SK-N-SH (cell line): ENCODE results near the gene TAS1R3. TPM values are rescaled to one million over a fixed set of nuclear protein-coding genes. Genes with fewer than 3 reads are reported as not detected.

Experiments used
- CTCF ChIA-PET: fragments of 300-600, 350-600 bp; formaldehyde crosslinking; extraction: SDS; loops from one replicate; lab custom pipeline; 2021; lab: Yijun Ruan, JAX
- POLR2A ChIA-PET: fragments of 350-600 bp; sonication (Branson Sonifier 250); formaldehyde crosslinking; extraction: SDS; loops from one replicate; lab custom pipeline; 2020; ENCODE audit warnings: antibody characterized with exemption, inconsistent platforms; lab: Yijun Ruan, JAX
- DNase-seq: peaks from one replicate; pipeline ENCODE4 v3.0.0; 2012
- H2AFZ ChIP-seq: fragments of 200-600 bp; sonication (generic); 2 replicates; pipeline ENCODE4 v1.8.1; 2016; ENCODE audit warnings: antibody characterized with exemption, mild to moderate bottlenecking, low read depth
- H3F3A ChIP-seq: fragments of 200-600 bp; sonication (generic); replicated peaks from 2 replicates; pipeline ENCODE3; 2016; ENCODE audit warnings: antibody characterized with exemption, mild to moderate bottlenecking; ENCODE audit not compliant: insufficient read depth
- H3K27ac ChIP-seq, 2 experiments: fragments of 200-500 bp in 1 of 2; fragments of 200-600 bp in 1 of 2; sonication (Bioruptor generic) in 1 of 2; sonication (generic), shearing (Covaris generic) in 1 of 2; 2 replicates each; pipeline versions ENCODE4 v1.5.1 to v1.6.1; 2014 to 2016; ENCODE audit warnings: low read depth in 2 of 2, inconsistent platforms in 1 of 2, low read length in 1 of 2, mild to moderate bottlenecking in 1 of 2, mixed read lengths in 1 of 2
- H3K27me3 ChIP-seq: fragments of 200-600 bp; sonication (generic), shearing (Covaris generic); 2 replicates; pipeline ENCODE4 v1.6.1; 2016; ENCODE audit warnings: mixed run types; ENCODE audit not compliant: insufficient read depth
- H3K36me3 ChIP-seq, 2 experiments: fragments of 200-500 bp in 1 of 2; fragments of 200-600 bp in 1 of 2; sonication (Bioruptor generic) in 1 of 2; sonication (generic) in 1 of 2; replicated peaks in 1 of 2; 2 replicates each; pipeline versions ENCODE3 to v1.5.1; 2014 to 2016; ENCODE audit warnings: low read length in 1 of 2, mild to moderate bottlenecking in 1 of 2; ENCODE audit not compliant: insufficient read depth in 2 of 2, control insufficient read depth in 1 of 2
- H3K4me1 ChIP-seq, 2 experiments: fragments of 200-500 bp in 1 of 2; fragments of 200-600 bp in 1 of 2; sonication (Bioruptor generic) in 1 of 2; sonication (generic), shearing (Covaris generic) in 1 of 2; 2 replicates each; pipeline versions ENCODE4 v1.5.1 to v1.6.1; 2014 to 2016; ENCODE audit warnings: low read depth in 1 of 2, low read length in 1 of 2, mixed run types in 1 of 2; ENCODE audit not compliant: insufficient read depth in 2 of 2, control insufficient read depth in 1 of 2
- H3K4me2 ChIP-seq: fragments of 200-600 bp; sonication (generic), shearing (Covaris generic); 2 replicates; pipeline ENCODE4 v1.6.1; 2017; ENCODE audit warnings: mixed run types
- H3K4me3 ChIP-seq, 2 experiments: fragments of 200-500 bp in 1 of 2; fragments of 200-600 bp in 1 of 2; sonication (Bioruptor generic) in 1 of 2; sonication (generic), shearing (Covaris generic) in 1 of 2; 2 replicates each; pipeline versions ENCODE4 v1.5.1 to v1.8.1; 2014 to 2016; ENCODE audit warnings: low read depth in 2 of 2, inconsistent platforms in 1 of 2, low read length in 1 of 2, mild to moderate bottlenecking in 1 of 2, mixed read lengths in 1 of 2, moderate library complexity in 1 of 2
- H3K79me2 ChIP-seq: fragments of 200-600 bp; sonication (generic); 2 replicates; pipeline ENCODE4 v1.8.1; 2017; ENCODE audit warnings: mild to moderate bottlenecking; ENCODE audit not compliant: insufficient read depth
- H3K9ac ChIP-seq: fragments of 200-600 bp; sonication (generic); 2 replicates; pipeline ENCODE4 v1.6.1; 2017; ENCODE audit warnings: mixed run types
- H3K9me2 ChIP-seq: fragments of 200-600 bp; sonication (generic); 2 replicates; pipeline ENCODE4 v1.6.1; 2017; ENCODE audit warnings: mixed run types
- H3K9me3 ChIP-seq: fragments of 200-600 bp; sonication (generic); 2 replicates; pipeline ENCODE4 v1.6.1; 2017; ENCODE audit warnings: mixed run types, mild to moderate bottlenecking, moderate library complexity
- H4K20me1 ChIP-seq: fragments of 200-600 bp; sonication (generic); 2 replicates; pipeline ENCODE4 v1.6.1; 2017; ENCODE audit warnings: mild to moderate bottlenecking, mixed run types; ENCODE audit not compliant: insufficient read depth
- CHD2 ChIP-seq: fragments of 150-350 bp; IDR thresholded peaks from 2 replicates; pipeline ENCODE4 v1.6.1; 2018; ENCODE audit warnings: low read length; ENCODE audit not compliant: partially characterized antibody
- ELF1 ChIP-seq: IDR thresholded peaks from 2 replicates; pipeline ENCODE4 v1.4.0; 2012
- EP300 ChIP-seq, 2 experiments: IDR thresholded peaks; 2 replicates each; pipeline versions ENCODE4 v1.4.0 to v1.6.1; 2012; ENCODE audit warnings: borderline replicate concordance in 1 of 2, low read depth in 1 of 2, low read length in 1 of 2
- FOSL2 ChIP-seq: IDR thresholded peaks from 2 replicates; pipeline ENCODE4 v1.4.0; 2012; ENCODE audit warnings: low read depth, mild to moderate bottlenecking, moderate library complexity, borderline replicate concordance
- FOXJ3 ChIP-seq: sonication (generic); formaldehyde crosslinking; IDR thresholded peaks from 2 replicates; pipeline ENCODE4 v1.5.1; 2020; ENCODE audit warnings: mild to moderate bottlenecking, missing genetic modification reagents
- GABPA ChIP-seq: IDR thresholded peaks from 2 replicates; pipeline ENCODE4 v1.4.0; 2012; ENCODE audit warnings: low read depth, mild to moderate bottlenecking
- MAX ChIP-seq: IDR thresholded peaks from 2 replicates; pipeline ENCODE4 v1.4.0; 2012; ENCODE audit warnings: low read depth
- MEF2A ChIP-seq: IDR thresholded peaks from 2 replicates; pipeline ENCODE4 v1.4.0; 2012; ENCODE audit warnings: low read depth, borderline replicate concordance
- MXI1 ChIP-seq: IDR thresholded peaks from 2 replicates; pipeline ENCODE4 v1.6.1; 2012; ENCODE audit warnings: mild to moderate bottlenecking, low read depth, low read length, improper control_type of control experiment
- NRF1 ChIP-seq: IDR thresholded peaks from 2 replicates; pipeline ENCODE4 v1.6.1; 2012; ENCODE audit warnings: low read depth, mild to moderate bottlenecking, low read length
- RCOR1 ChIP-seq: fragments of 150-350 bp; IDR thresholded peaks from 2 replicates; pipeline ENCODE4 v1.6.1; 2017; ENCODE audit warnings: antibody characterized with exemption, low read length
- RFX5 ChIP-seq: IDR thresholded peaks from 2 replicates; pipeline ENCODE4 v1.6.1; 2012; ENCODE audit warnings: mild to moderate bottlenecking, improper control_type of control experiment, low read length
- SIN3A ChIP-seq: IDR thresholded peaks from 2 replicates; pipeline ENCODE4 v1.6.1; 2012; ENCODE audit warnings: low read depth, mild to moderate bottlenecking, low read length, moderate library complexity, borderline replicate concordance
- TAF1 ChIP-seq: IDR thresholded peaks from 2 replicates; pipeline ENCODE4 v1.6.1; 2012; ENCODE audit warnings: low read depth, mild to moderate bottlenecking, low read length, moderate library complexity, borderline replicate concordance
- TCF12 ChIP-seq: IDR thresholded peaks from 2 replicates; pipeline ENCODE4 v1.4.0; 2012
- USF1 ChIP-seq: IDR thresholded peaks from 2 replicates; pipeline ENCODE4 v1.4.0; 2012; ENCODE audit warnings: low read depth, borderline replicate concordance
- USF2 ChIP-seq: fragments of 150-350 bp; IDR thresholded peaks from 2 replicates; pipeline ENCODE4 v1.6.1; 2017; ENCODE audit warnings: antibody characterized with exemption, low read length, low read depth, borderline replicate concordance
- WGBS: methylation state at CpG from one replicate; pipeline ENCODE4 v1.1.6; 2017; ENCODE audit warnings: low lambda C conversion rate; 5-methylcytosine and 5-hydroxymethylcytosine counted together
- polyA plus RNA-seq, 3 experiments: library from polyadenylated mRNA; depleted of rRNA; stranded (reverse); fragments of >200 nt; gene quantifications; 2 replicates each; pipeline ENCODE4 v1.2.3, GENCODE V29; 2012

The TAS1R3 gene
- polyA plus RNA-seq, 1 of the 3 experiments (the other 2 are of a cell fraction) = 0.08 TPM

- H3K4me1 ChIP-seq = peaks cover 13 to 42% of the 10 kb centered on the region in 2 experiments; a peak in 2 of 4 replicates
- CTCF ChIA-PET = interaction anchor here (1.1 to 3.7 kb wide), 4 partner anchors 9 to 183 kb away, joined by 3 to 44 read pairs (median 4); no protein-coding TSS in a partner anchor
- peak overlapping the region in 1 of 2 experiments; percentile 9; a peak in 1 of 4 replicates for H3K4me3 ChIP-seq
- no peaks in the 10 kb centered on the region for H3K9me2 ChIP-seq
- TF ChIP-seq EP300 (IDR thresholded peaks at IDR 0.05; ENCODE audit: borderline replicate concordance in 1 of 2, low read depth in 1 of 2, low read length in 1 of 2) (no peak), MXI1 (peak; percentile 87; the same call in 1 of the 2 replicates), NRF1 (peak; percentile 35; the same call in 1 of the 2 replicates)
- TF ChIP-seq, all 33 proteins: peak for 2
- POLR2A ChIA-PET = interaction anchor here (0.6 kb wide), 1 partner anchor 186 kb away, joined by 4 read pairs; no protein-coding TSS in a partner anchor
- H3F3A ChIP-seq = no peaks in the 10 kb centered on the region
- H2AFZ ChIP-seq = no peak overlapping the region
- H3K79me2 ChIP-seq = peaks cover 32% of the 10 kb centered on the region
- H4K20me1 ChIP-seq = peaks cover 11% of the 10 kb centered on the region; the same call in 1 of the 2 replicates
- H3K4me2 ChIP-seq = no peak overlapping the region
- 88% methylated on average over 1 of the region's 13 CpGs for WGBS
- H3K36me3 ChIP-seq = peaks cover 0 to 3% of the 10 kb centered on the region in 2 experiments
- H3K27me3 ChIP-seq = no peaks in the 10 kb centered on the region
- peak; percentile 77 for DNase-seq
- H3K27ac ChIP-seq = peak overlapping the region in 1 of 2 experiments; percentile 97; a peak in 2 of 4 replicates
- H3K9ac ChIP-seq = no peak overlapping the region
- no peaks in the 10 kb centered on the region for H3K9me3 ChIP-seq
Measured at GRCh38 chr1:1303736-1304135, 27.3 kb upstream of the TAS1R3 start.

GRCh38 chr1:1304331-1305299, 26.5 kb upstream of the TAS1R3 start:
- CTCF ChIA-PET = interaction anchor here (0.5 to 3.7 kb wide), 10 partner anchors 13 to 302 kb away, joined by 3 to 44 read pairs (median 3); no protein-coding TSS in a partner anchor
- H3K9ac ChIP-seq = peak overlapping the region; percentile 56; the same call in 1 of the 2 replicates
- no peaks in the 10 kb centered on the region for H3K27me3 ChIP-seq
- peak overlapping the region; percentile 36 to 46; a peak in 3 of 4 replicates for H3K4me3 ChIP-seq
- no peaks in the 10 kb centered on the region for H3K9me2 ChIP-seq
- no peaks in the 10 kb centered on the region for H3F3A ChIP-seq
- TF ChIP-seq USF2 (peak; percentile 79; the same call in 1 of the 2 replicates), MEF2A (no peak), GABPA (peak; percentile 39; the same call in 1 of the 2 replicates), ELF1 (peak; percentile 69), RFX5 (no peak; the same call in 1 of the 2 replicates), MXI1 (peak; percentile 92), MAX (peak; percentile 94), RCOR1 (no peak), FOSL2 (no peak), NRF1 (no peak), SIN3A (no peak; the same call in 1 of the 2 replicates), USF1 (peak; percentile 93), FOXJ3 (CRISPR knock-in tag) (0 out of 2 replicates have a peak, but pooled peaks have one; percentile 47), CHD2 (peak; percentile 30), TCF12 (no peak; the same call in 1 of the 2 replicates), EP300 (IDR thresholded peaks at IDR 0.05; ENCODE audit: borderline replicate concordance in 1 of 2, low read depth in 1 of 2, low read length in 1 of 2) (peak in 1 of 2 experiments; percentile 54; a peak in 1 of 4 replicates), TAF1 (peak; percentile 30; the same call in 1 of the 2 replicates)
- H2AFZ ChIP-seq = peak overlapping the region; percentile 63; the same call in 1 of the 2 replicates
- peak overlapping the region; percentile 95 for H3K4me2 ChIP-seq
- peaks cover 13 to 48% of the 10 kb centered on the region in 2 experiments; a peak in 2 of 4 replicates for H3K4me1 ChIP-seq
- H3K36me3 ChIP-seq = peaks cover 0 to 3% of the 10 kb centered on the region in 2 experiments
- H3K27ac ChIP-seq = peak overlapping the region; percentile 68 to 97
- 15% methylated on average over 11 of the region's 29 CpGs for WGBS
- peaks cover 32% of the 10 kb centered on the region for H3K79me2 ChIP-seq
- peak; percentile 91 for DNase-seq
- peaks cover 11% of the 10 kb centered on the region; the same call in 1 of the 2 replicates for H4K20me1 ChIP-seq
- POLR2A ChIA-PET = interaction anchor here (0.6 to 1.5 kb wide), 2 partner anchors 13 to 70 kb away, joined by 3 to 4 read pairs; partner anchors contain the start of gene AURKAIP1
- no peaks in the 10 kb centered on the region for H3K9me3 ChIP-seq
